GM21723 (cell line): Measurements from ENCODE around the gene FCRL5.

Source experiments
- ATAC-seq: cut with Tn5 transposase; IDR thresholded peaks from one replicate; pipeline ENCODE4 v1.9.1; 2021; ENCODE audit warnings: mild to moderate bottlenecking, moderate library complexity; ENCODE audit not compliant: unreplicated experiment

The FCRL5 gene

DNA sequence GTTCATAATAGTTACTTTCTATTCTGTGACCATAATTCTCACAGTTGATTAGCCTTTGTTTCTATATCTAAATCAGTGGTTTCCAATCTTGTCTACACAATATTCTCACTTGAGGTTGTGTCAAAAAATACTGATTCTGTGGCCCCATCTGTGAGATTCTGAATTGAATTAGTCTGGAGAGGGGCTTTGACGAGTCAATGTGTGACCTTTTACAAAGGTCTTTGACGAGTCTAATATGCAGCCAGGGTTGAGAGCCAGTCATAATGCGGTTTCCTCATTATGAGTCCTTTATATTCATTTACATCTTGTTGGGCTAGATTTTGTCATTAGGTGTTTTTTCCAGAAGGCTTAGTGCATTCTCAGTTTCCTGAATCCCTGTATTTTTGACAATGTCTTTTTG, 19.7 kb downstream of the FCRL5 start:
- no peak for ATAC-seq

DNA sequence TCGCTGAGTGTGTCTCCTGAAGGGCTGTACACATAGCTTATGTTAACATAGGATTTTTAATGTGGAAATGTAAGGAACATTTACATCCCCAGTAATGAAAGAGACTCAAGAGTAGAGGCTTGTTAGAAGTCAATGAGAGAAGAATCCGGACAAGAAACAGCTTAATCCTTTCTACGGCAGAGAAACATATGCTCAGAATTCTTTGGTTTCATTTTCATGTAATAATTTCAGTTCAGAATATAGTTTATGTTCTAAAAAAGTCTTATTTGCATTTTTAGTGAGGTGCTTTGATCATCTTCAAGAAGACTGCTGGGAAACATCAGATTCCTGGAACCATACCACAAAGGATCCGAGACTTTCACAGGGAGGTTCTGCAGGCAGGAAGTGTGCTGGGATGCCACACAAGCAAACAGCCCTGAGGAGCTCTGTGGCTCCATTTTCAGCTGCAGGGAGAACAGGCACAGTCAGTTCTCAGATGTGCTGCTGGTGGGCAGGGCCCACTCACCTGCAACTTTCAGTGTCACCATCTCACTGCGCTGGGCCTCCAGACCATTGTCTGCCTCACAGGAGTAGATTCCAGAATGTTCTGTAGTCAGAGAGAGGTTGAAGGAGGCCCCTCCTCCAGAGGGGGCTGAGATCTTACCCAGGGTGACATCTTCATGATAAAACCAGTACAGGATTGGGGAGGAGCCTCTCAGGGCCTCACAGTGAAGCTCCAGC, 28.4 kb downstream of the FCRL5 start:
- ATAC-seq, result peak; percentile 83

DNA sequence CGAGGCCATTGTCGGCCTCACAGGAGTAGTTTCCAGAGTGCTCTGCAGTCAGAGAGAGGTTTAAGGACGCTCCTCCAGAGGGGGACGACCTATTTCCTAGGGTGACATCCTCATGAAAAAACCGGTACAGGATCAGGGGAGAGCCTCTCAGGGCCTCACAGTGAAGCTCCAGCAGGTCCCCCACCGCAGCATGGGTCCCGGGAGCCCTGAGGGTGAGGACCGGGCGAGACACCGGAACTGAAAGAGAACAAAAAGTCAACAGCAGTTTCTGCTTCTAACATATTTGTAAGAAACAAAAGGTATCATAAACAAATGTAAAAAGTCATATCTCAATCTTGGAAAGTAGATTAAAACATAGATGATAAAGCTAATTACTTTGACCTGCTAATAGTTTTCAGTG, 31.3 kb downstream of the FCRL5 start:
- ATAC-seq, result no peak

DNA sequence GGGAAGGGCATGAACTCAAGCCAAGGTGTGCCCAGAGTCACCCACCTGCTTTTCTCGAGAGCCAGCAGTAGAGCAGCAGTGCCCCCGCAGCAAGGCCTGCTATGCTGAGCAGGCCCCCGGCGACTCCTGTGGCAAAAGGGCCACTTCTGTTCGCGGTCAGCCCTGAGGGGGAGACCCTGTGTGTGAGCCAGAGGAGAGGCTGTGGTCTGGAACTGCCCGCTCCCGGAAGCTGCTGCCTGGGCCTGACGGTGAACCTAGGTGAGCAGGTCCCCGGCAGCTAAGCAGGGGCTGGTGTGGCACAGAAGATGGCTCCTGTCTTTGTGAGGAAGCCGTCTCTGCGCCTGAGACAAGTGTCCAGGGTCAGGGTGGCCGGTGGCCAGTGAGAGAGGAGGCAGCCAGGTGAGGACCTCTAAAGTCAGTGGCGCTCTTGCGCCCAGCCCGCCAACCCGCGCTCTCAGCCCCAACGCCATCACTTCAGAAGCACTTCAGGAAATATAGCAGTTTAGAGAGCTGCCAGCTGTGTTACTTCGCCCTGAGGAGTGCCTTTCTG, 31.9 kb downstream of the FCRL5 start:
- no peak for ATAC-seq

DNA sequence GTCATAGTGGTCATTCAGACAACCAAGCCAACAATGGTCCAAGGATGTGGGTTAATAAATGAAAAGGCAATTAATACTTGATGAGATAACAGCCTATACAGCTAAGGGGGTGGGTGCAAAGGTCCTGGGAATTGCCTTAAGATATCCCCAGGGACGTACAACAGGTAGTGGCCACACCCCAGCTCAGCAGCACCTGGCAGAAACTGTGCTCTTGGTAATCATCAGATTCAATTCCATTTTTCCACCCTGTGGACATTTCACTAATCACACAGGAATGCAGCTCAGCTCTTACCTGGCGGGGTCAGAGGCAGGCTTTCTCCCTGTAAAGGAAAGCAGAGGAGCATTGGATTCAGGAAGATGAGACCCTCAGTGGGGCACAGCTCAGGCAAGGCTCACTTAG, 32.9 kb downstream of the FCRL5 start:
- ATAC-seq, result no peak

DNA sequence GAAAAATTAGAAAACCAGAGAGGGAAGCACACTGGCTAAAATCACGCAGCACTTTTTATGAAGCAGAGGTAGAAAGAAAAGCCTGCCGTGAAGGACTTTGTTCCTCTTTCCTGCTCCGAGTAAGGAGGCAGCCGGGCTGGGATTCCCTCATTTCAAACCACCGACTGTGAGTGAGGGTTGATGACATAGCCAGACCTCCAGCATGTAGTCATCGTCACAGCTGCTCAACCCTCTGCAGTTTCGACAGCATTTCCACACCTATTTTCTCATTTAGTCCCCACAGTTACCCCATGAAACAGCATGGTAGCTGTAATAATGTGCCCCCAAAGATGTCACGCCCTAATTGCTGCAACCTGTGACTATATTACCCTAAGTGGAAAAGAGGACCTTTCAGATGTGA, 35.3 kb downstream of the FCRL5 start:
- ATAC-seq, result no peak

DNA sequence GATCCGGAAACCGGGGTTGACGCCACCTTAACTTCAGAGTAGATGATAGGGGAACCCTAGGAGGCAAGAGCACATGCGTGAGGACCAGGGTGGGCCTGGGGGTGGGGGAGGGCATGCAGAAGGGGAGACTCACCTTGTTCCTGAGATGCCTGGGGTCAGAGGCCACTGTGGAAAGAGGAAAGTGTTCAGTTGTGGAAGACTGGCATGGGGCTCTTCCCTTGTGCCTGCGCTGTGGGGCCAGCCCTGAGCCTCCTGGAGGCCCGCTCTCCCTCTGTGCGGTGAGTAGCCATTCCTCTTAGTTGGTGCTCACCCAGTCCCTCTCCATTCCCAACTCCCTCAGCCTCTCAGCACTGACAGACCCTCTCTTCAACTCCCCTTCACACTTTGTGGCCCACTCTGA, 36.6 kb downstream of the FCRL5 start:
- no peak for ATAC-seq

DNA sequence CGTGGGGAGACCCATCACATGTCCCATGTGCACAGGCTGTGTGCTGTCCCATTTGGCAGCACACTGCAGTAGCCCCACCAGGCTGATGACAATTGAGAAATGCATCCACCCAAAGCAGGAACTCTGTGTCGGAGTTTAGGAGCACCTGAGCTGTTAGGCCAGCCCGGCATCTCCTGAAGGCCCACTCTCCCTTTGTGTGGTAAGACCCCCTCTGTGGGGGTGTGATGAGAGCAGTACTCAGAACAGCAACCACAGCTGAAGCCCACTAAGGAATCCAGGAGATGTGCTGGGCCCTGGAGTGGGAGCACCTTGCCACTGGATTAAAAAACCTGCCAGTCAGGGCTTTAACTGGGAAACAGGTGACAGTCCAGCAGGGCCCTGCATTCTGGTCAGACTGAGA, 37.2 kb downstream of the FCRL5 start:
- ATAC-seq, result no peak

DNA sequence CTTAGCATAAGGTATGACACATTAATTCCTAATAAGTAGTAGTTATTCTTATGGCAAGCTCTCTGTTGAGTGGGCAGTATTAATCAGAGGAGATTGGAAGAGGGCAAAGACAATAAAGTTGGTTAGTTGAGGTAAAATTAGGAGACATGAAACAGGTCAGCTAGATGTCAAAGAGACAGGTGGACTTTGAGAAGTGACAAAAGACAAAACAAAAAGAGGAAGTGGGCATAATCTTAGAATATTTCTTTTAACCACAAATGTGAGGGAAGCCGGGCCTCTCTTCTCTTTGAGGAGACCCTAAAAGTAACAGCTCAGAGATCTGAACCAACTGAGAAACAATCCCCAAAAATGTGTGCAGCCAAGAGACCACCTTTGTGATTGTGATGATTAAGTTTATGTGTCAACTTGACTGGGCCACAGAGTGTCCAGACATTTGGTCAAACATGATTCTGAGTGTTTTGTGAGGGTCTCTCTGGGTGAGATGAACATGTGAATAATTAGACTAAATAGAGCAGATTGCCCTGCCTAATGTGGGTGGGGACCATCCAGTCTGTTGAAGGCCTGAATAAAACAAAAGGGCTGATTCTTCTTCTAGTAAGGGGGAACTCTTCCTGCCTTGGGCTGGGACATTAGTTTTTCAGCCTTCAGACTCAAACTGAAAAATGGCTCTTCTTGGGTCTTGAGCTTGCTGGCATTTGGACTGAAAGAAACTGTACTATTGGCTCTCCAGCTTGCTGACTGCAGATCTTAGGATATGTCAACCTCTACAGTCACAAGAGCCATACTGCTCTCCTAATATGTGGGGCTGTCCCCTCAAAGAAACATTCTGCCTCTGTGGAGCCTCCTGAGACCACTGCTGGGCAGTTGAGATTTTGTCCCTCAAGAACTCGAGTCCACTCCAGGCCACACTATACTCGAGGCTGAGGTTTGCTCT, 40.0 kb downstream of the FCRL5 start:
- peak; percentile 70 for ATAC-seq

DNA sequence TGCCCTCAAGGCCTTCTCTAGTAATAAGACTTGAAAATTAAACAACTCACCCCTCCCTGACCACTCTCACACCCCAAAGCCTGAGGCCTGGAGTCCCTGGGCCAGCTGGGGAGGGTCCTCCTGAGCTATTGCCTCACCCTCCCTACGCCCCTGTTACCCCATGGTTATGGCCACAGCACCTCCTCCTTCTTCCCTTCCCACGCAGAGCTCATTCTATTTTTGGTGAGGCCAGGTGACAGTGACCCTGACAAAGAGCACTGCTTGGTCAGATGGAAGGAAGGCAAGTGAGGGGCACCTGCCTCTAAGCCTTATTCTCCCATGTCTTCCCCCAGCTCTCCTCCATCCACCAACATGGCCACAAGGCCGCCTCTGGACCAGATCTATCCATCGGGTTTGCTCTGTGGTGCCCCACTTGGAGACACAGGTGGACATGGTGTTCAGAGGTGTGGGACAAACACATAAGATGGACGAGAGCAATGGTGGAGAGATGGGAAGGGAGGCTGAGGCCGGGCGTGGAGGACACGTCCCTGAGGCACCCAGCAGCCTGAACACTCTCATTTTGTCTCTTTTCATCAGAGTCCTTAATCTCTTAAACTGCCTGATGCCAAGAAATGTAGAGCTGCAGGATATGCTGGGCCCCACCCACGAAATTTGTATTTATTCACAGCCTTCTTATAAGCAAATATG, 42.6 kb downstream of the FCRL5 start:
- no peak for ATAC-seq

DNA sequence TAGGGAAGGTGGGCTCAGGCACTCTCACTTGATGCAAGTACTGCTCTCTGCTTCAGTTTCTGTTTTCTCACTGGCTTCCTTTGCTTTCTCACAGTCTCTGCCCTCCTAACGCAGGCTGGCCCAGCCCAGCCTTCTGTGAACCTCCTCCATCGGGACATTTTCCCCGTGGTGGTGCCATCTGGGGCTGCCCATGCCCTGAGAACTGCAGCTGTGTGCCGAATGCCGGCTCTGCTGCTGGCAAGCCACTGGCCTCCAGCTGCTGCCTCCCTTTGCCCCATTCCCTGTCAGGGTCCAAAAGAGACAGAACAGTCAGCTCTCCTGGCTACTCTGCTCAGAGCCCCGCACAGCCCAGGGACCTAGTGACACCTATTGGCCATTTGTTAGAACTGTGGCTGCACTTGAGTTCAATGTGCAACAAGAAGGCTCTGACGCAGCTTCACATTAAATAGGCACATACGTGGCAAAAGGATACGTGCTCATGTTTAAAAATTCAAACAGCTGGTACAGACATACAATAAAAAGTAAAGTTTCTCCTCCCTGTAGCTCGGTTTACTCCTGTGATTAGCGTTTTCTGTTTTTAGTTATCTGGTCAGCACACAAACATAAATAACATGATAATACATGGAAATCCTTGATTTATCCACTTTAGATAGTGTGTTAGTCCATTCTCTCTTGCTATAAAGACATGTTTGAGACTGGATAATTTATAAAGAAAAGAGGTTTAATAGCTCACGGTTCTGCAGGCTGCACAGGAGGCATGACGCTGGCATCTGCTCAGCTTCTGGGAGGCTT, 46.6 kb downstream of the FCRL5 start:
- peak; percentile 94 for ATAC-seq

DNA sequence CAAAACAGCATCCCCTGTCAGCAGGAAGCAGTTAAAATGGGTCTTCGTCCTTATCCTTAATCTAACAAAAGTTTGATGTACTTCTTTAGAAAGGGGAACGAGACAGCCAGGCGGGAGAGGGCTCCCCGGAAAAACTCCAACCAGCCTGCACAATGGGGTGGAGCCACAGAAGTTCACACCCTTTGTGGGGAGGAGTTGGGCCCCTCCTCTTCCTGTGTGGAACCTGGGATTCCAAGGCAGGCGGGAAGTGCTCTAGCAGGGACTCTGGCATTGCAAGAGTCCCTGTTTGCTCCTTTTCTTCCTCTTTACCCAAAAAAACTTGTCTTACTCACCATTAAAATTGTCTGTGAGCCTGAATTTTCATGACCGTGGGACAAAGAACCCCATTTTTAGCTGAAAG, 47.7 kb downstream of the FCRL5 start:
- no peak for ATAC-seq

DNA sequence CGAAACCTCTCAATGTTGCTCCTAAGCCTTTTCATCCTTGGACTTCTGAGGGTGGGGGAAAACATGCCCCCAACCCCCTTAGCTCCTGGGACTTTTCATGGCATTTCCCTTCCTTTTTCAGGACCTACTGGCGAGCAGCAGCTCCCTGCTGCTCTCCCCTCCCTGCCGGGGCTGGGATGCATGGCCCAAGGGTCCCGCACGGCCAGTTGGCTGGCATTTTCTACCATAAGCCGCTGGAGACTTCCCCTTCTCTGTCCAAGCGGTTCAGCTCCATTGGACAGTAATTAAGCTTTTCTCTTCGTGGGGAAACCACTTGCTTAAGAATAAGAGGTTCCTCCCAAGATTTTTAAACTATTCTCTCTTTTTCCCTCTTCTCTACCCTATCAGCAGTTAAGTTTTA, 52.8 kb downstream of the FCRL5 start:
- ATAC-seq, result no peak

DNA sequence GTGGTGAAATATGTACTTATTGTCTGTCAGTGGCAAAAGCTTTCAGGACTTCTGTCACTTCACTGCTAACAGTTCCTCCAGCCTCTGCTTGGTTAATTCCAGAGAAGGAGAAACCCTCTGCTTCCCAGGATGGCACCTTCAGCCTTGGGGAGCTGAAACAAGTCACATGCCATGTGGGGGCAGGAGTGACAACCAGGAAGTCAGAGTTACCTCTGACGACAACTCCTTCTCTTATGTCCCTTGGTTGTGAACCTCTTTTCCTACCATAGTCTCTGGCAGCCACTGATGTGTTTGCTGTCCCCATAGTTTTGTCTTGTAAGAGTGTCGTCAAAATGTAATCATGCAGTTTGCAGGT, 53.6 kb downstream of the FCRL5 start:
- no peak for ATAC-seq

DNA sequence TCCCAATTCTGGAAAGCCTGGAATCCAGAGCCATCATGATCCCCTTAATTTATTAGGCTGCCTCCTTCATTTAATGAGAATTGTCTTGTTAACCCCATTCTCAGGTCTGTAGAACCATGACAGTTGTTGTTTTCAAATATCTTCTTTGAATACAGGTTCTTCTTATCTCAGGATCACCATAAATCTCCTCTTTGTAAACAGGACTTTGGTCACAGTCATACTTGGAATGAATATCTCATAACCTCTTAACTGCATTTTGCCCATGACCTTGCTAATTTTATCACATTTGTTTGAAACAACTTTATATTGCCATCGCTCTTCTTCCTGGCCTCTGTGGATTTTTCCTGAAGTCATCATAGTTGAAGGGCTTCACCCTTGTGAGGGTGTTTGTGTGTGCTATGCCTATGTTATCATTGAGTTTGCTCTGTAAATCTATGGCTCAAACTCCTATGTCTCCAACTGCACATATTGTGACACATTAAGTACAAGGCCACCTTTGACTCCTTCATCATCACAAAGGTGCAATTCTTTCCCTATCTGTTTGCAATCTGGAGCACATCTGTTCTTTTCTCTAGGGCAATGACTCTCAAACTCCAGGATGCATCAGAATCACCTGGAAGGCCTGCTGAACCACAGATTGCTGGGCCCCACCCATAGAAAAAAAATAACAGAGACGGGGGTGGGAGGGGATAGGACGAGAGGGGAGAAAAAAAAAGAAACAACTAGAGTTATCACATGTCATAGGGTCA, 54.2 kb downstream of the FCRL5 start:
- ATAC-seq, result no peak

DNA sequence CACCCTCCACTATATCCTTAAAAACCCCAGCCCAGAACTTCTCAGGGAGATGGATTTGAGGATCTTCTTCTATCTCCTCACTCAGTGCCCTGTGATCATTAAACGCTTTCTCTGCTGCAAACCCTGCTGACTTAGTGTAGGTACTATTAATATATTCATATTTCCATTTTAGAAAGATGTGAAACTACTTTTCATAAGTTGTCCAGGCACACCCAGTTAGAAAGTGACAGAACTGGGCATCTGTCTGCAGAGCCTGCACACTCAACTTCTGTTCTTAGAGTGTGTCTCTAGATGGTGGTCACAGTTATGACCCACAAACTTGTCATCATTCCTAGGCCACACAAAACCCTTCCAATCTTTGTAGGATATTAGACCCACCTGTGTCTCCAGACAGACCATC, 55.0 kb downstream of the FCRL5 start:
- no peak for ATAC-seq

DNA sequence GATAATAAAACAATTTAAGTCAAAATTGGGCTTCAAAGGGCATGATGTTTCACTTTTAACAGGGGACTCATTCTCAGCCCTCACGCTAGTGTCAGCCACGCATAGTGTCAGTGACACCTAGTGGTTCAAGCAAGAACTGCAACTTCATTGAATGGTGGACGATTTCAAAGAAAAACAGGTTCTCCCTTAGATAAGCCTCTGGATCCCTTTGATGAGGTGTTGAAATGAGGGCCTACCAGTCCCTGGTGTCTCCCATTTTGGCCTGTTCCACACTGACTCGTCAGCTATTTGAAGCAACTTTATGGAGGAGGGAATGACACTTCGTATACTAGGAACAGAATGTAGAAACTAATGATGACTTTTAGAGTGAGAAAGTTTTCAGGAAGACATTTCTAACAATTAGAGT, 56.2 kb downstream of the FCRL5 start:
- peak; percentile 66 for ATAC-seq

DNA sequence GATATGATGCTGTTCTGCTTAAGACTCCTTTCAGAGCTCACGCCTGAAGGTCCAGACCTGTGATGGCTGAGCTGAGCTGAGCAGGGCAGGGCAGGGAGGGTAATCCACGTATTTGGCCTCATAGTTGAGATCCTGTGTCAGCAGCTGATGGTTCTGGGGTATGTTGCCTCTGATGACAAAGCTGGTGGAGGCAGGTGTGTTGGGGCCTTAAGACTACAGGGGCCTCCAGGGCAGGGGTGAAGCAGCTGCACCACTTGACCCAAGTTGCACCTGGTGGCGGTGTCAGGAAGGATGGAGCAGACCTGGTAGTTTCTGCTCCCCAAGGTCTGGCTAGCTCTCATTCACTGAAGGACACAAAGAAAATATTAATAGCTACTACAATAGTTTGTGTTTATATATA, 57.0 kb downstream of the FCRL5 start:
- no peak for ATAC-seq

DNA sequence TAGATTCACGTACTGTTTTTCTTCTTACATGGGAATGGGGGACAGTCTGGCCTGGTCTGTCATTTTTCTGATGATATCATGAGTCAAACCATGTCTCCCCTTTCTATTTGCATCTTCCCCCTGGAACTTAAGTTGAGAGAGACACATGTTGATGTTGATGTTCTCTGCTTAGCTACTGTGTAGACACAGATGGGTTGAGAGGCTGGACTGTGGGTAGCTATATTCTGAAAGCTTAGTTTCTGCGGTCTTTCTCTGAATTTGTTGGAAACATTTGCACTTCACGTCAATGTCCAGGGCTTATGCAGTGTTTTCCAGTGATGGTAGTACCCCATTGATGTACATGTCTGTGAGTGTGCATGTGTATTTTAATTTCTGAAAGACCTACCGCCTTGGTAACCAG, 58.2 kb downstream of the FCRL5 start:
- no peak for ATAC-seq
